ENCODE measurements around the gene ANKS1B.
"Not testable (repeated sequence)": the region's sequence is repeated elsewhere in the genome, so short reads cannot be mapped to it uniquely, and the experiment has no call there.

ANKS1B gene

DNA sequence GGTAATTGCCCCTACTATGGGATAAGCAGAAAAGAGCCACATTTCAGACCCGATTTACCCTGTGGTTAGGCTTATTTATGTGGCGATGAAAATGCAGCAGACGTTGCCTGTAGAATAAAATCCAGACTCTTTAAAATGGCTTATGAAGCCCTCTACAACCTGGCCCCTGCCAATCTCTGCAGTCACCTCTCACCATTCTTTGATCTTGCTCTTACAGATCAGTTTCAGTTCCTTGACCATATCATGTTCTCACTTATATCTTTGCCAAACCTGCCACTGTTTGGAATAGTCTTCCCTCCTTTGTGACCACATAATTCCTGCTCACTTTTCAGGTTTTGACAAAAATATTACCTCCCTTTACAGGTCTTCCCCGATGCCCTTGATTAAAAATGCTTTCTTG, 601.5 kb downstream of the ANKS1B start:
- DNase-seq (ENCODE audit: low read depth, low spot score) = no peak

DNA sequence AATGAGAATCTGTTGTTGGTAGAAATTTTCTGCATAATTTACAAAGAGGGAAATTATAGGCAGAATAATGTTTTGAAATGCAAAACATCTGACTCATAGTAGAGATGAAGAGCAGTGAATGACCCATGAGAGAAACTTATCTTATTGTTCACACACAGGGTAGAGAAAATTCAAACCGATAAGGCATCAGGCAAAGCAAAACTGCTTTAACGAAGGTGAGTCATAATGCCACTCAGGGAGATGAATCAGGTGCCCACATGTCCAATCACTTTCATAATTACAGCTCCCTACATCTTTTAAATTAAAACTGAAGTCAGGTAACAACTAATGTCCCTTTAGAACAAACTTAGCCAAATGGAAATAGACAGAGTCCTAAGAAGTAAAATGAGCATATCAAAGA, 602.7 kb downstream of the ANKS1B start:
- no peak for DNase-seq (ENCODE audit: low read depth, low spot score)

DNA sequence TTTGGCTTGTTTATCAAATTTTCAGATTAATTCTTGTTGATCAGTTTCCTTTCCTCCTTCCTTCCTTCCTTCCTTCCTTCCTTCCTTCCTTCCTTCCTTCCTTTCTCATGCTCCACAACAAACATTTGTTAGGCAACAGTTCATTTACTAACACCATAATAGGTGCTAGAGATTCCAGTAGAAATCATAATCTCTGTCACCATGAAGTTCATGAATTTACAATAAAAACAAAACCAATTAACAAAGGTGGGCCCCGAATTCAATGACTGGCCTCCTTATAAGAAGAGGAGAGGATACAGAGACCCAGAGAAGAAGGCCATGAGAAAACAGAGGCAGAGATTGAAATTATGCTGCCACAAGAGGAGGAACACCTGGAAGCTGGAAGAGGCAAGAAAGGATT, 604.0 kb downstream of the ANKS1B start:
- DNase-seq (ENCODE audit: low read depth, low spot score) = no peak

DNA sequence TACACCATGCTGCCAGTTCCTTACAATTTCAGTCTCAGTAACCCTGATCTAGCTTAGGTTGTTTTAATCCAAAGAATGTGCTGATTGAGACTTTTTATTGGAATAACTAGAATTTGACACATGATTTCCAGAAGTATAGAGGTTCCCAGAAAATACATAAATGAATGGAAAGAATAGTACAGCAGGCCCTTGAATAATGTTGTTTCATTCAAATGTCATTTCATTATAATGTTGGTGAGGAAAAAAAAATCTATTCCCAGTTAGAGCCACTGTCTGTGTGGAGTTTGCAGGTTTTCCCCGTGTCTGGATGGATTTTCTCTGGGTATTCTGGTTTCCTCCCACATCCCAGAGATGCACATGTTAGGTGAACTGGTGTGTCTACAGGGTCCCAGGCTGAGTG, 610.7 kb downstream of the ANKS1B start:
- no peak for DNase-seq (ENCODE audit: low read depth, low spot score)

DNA sequence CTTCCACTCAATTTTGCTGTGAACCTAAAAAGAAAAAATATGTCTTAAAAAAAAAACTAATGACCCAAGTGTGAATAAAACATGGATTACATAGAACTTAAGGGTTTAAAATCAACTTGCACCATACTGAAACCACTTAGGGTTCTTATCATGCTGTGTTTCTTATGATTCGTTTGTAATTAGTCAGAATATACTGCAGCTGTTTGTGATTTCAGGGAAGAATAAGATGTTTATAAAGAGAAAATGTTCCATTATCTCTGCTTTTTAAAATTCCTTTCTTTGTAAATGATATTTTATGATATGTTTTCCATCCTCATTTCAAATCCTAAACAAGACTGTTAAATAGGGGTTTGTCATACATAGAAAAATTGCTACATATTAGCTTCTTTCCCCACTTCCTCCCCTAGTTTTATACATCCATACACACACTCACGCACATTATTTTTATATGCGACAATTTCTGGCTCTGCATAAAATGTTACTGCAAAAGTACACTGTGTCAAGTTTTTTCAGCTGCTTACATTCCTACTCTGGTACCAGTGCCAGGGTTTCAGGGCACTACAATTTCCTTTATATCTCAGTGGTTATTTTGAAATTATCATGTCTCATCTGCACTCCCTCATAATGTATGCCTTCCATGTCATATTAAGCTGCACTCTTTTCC, 612.3 kb downstream of the ANKS1B start:
- DNase-seq (ENCODE audit: low read depth, low spot score) = no peak

DNA sequence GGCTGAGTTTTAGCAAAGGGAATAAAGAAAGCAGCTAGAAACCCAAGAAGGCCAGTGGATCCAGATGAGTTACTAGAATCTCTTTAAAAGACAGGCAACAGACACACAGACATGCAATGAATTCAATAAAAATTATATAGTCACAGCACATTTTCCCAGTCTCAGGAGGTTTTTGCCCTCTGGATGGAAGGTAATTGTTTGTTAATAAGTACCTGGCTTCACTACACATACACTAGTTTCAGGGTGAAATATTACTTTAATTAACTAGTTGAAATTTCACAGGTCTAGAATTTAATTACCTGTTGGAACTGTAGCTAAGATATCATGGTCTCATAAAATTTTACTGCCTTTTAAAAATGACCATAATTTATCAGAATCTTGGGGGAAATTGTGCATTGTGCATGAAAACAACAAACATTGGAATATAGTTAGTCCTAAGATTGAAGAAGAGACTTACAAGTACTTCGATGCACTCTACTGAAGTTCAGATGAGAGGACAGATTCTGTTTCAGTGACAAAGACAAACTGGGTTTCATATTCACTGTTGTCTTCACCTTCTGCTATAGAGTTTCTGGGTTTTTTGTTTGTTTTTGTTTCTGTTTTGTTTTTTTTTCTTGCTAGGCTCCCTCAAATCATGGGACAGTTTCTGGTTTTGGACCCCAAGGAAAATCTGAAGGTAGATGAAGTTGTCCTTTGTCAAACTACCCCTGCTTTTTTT, 614.2 kb downstream of the ANKS1B start:
- no peak for DNase-seq (ENCODE audit: low read depth, low spot score)

DNA sequence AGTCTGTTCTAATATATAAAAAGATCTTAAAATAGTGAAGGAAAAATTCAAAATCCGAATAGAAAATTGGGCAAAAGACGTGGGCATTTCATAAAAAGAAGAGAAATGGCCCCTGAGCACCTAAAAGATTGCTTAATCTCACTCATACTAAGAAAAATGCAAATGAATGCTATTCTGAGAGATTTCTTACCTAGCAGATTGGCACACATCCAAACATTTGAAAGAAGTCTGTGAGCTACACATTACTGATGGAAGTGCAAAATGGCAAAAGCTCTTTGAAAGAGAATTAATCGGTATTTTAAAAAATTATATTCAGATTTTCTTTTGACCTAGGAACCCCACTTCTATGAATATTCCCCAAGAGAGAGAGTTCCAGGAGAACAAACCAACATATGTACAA, 617.6 kb downstream of the ANKS1B start:
- DNase-seq (ENCODE audit: low read depth, low spot score) = no peak

DNA sequence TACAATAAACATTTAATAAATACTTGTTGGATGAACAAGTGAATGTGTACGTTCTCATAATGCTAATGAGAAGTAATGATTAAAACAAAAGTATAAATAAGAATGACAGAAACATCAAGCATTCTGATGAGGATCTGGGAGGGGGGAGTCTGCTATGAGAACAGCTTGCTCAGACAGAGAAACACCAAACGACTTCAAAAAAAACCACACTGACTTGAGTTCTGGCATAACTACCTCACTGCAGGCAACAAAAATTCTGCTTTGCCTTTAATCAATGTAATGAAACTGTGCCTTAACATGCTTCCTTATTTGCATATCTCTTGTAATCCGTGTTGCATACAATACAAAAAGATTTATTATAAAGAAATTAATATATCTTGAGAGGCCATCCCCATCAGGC, 632.5 kb downstream of the ANKS1B start:
- no peak for DNase-seq (ENCODE audit: low read depth, low spot score)

DNA sequence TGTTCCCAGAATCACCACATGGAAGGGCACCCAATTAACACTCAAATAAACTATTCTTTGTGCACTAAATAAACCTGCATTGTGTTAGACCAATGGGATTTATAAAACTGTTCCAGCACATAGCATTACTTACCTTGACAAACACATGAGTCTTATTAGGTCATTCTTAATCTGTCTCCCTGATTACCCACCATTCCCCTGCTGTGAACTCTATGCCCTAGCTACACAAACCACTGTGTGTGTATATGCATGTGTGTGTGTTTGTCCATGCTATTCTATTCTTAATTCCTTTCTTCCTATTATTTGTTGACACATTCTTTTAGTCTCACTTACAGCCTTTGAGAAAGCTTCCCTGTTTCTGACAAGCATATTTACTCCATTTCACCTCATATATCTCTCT, 640.8 kb downstream of the ANKS1B start:
- DNase-seq (ENCODE audit: low read depth, low spot score) = no peak

DNA sequence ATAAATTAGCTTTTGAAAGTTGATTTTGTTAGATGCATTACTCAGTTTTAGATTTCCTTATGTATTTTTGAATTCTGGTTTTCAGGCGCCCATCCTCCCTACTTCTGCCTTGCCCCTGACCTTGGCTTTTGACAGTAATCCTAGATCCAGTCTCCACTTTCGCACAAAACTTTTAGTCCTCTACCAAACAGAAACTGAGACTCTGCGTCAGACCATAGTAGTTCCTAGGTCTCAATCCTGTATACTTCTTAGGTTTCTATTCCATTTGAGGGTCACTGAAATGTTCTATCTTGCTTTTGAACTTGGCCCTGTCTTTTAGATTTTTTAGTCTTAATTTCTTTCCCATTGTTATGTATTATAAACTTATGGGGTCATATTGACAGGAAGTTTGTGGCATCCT, 645.1 kb downstream of the ANKS1B start:
- DNase-seq (ENCODE audit: low read depth, low spot score) = no peak

DNA sequence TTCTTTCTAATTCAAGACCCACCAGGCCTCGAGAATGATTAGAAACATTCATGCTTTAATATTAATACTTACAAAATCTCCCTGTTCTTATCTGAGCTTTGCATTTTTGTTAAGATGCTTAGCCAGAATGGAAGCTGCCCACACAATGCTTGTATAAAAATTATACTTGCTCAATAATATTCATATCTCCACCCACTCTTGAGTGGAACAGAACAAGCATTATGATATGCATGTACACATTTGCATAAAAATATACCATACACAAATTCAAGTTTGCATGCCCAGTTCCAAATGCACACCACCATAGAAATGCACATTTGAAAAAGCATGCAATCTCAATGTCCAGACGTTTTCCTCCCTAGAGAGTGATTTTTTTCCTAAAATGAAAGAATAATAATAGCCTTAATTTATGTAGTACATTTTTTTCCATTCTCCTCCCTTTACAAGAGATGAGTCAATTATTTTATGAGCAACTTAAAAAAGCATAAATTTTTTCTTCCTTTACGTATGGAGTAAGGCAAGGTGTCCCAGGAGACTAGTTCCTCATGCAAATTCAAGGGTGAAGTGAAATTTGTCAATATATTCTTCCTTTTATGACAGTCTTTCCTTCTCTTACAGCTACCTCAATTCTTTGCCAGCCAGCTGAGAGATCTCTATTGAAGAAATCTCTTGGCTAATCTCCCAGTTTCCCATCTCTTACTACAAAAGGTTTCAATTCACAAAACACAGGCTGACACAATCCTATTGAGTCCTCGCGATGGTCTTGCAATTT, 650.3 kb downstream of the ANKS1B start:
- no peak for DNase-seq (ENCODE audit: low read depth, low spot score)

DNA sequence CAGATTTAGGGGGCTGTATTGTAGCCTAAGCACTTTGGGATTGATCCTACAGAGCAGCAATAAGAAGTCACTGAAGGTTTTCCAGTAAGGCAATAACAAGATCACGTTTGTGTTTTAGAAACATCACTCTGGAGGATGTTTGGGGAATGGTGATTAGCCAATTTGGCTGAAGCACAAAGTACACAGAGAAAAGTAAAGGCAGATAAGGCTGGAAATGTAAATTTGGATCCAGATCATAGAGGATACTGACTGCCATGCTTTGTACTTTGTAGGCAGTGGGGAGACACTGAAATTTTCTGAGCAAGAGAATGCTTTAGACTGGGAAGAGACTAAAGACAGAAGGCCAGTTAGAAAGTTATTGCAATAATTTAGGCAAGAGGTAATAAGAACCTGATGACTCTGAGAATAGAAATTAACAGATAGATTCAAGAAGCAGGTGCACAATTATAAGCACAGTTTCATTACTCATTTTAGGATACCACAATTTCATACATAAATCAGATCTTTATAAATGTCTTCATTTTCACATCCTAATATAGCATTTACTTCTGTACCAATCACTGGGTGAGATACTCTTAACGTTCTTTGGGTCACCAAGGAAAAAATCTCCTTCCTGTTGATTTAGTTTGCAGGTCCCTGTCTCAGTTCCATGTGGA, 651.7 kb downstream of the ANKS1B start:
- no peak for DNase-seq (ENCODE audit: low read depth, low spot score)

DNA sequence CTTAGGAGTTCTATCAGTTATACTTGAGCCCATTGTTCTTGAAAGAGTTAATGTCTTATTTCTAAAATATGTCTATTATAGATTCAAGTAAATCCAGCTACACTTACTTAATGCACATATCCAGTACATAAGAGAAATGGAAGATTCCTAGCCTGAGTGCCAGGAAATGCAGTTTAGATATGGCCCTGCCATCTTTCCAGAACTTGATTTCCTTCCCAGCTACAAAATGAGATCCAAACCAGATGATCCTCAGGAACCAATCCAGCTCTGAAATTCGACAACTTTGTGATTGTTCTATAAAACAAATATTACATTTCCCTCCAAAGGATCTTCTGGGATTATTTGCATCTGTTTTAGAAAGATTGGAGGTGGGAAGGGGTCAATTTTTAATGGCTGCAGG, 654.5 kb downstream of the ANKS1B start:
- DNase-seq (ENCODE audit: low read depth, low spot score) = no peak

DNA sequence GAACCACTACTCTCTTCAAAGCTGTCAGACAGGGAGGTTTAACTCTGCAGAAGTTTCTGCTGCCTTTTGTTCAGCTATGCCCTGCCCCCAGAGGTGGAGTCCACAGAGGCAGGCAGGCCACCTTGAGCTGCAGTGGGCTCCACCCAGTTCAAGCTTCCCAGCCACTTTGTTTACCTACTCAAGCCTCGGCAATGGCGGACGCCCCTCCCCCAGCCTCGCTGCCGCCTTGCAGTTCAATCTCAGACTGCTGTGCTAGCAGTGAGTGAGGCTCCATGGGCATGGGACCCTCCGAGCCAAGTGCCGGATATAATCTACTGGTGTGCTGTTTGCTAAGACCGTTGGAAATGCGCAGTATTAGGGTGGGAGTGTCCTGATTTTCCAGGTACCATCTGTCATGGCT, 663.5 kb downstream of the ANKS1B start:
- DNase-seq (ENCODE audit: low read depth, low spot score) = not testable (repeated sequence)

DNA sequence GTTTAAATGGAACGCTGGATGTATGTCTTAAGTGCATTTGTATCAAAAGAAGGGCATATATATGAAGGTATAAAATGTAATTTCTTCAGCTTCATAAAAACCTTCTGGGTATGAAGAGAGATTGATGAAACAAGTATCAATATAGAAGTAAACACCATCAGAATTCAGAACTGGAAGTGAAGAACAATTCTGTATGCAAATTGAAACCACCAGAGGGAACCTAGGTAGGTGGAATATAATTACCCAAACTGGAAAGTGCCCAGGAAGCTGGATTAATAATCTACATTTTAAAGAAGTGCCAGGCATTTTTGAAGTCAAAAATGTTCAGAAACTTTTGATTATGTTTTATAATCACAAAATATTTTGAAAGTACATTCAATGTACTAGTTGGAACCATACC, 673.4 kb downstream of the ANKS1B start:
- no peak for DNase-seq (ENCODE audit: low read depth, low spot score)

DNA sequence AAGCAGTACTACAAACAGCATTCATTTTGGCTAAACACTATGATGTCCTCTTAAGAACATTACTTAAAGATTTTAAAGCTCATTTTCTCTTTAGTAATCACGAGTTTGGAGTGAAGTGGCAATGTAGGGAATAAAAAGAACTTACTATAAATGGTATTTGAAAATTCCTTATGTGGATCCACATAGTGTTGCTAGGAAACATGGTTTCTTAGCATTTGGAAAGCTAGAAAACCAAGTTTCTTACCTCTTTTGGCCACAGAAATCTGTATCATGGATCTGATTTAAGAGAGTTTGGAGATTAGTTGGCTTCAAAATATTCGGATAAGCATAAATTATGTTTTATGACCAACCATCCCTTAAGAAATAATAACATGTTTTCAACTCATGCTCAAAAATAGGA, 674.9 kb downstream of the ANKS1B start:
- DNase-seq (ENCODE audit: low read depth, low spot score) = no peak

DNA sequence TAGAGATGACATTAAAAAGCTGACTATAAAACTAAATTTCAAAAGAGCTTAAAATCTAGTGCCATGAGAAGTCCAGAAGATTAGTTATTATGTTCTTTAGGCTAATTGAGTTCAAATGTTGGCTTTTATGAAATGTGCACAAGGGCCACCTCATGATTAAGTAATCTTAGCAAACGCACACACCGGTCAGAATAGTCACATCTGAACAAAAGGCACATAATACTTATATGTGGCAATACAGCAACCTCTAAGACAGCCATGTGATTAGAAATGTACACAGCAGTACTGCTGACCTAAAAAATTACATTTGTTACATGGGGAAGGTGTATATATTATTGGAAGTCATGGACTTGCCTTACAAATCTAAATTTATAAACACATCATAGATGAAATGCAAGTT, 681.9 kb downstream of the ANKS1B start:
- no peak for DNase-seq (ENCODE audit: low read depth, low spot score)

DNA sequence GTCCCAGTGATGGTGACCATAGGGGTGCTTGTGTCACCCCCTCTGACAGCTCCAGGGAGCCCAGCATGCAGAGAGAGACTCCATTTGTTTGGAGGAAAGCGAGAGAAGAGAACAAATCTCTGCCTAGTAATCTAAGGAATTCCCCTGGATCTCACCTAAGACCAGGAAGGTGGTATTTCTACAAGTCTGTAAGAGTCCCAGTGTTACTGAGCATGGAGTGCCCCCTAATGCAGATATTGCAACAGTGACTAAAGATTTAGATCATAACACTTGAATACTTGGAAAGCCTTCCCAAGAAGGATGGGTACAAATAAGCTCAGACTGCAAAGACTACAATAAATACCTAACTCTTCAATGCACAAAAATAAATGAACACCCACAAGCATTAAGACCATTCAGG, 697.6 kb downstream of the ANKS1B start:
- no peak for DNase-seq (ENCODE audit: low read depth, low spot score)

DNA sequence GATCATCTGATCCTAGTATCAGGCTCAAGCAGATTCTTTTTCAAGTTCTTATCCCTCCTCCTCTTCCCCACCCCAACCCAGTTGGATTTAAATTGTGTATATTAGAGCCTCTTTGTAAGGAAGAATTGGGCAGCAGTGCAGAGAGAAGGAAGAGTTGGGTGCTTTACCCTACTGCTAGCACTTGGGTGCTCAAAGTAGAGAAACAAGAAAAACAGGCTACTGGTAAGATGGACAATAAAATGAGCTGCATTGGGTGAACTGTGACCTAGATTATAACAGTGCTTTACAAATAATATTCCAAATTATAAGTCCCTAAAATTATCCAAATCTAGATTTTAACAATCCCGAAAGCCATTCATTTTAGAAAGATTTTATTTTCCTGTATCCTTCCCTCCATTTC, 700.6 kb downstream of the ANKS1B start:
- no peak for DNase-seq (ENCODE audit: low read depth, low spot score)

DNA sequence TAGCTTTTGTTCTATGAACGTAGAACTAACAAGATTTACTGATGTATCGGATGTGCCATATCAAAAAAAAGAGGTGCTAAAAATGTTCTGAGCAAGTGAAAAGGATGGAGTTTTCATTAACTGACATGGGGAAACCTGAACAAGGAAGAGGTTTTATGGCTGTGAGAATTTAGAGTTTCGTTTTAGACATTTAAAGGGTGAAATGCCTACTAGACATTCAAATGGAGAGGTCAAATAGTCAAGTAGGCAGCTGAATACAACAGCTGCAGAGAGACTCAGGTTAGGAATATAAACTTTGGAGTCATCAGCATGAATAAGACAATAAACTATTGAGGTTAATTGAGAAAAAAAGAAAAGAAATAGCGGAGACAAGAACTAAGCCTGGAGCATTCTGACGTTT, 702.1 kb downstream of the ANKS1B start:
- no peak for DNase-seq (ENCODE audit: low read depth, low spot score)

DNA sequence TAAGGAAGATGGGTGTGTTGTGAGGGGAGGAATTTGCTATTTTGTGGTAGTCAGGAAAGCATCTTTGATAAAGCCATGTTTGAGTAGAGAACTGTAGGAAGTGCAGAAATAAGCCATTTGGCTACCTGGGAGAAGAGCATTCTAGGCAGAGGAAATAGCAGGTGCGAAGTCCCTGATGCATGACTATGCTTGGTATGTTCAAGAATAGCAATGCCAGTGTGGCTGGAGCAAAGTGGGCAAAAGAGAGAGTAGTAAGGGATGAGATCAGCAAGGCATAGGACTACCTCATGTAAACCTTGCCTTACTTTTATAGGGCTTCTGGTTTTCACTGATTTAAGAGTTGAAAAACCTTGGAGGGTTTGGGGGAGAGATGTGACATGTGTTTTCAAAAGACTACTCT, 702.6 kb downstream of the ANKS1B start:
- no peak for DNase-seq (ENCODE audit: low read depth, low spot score)

DNA sequence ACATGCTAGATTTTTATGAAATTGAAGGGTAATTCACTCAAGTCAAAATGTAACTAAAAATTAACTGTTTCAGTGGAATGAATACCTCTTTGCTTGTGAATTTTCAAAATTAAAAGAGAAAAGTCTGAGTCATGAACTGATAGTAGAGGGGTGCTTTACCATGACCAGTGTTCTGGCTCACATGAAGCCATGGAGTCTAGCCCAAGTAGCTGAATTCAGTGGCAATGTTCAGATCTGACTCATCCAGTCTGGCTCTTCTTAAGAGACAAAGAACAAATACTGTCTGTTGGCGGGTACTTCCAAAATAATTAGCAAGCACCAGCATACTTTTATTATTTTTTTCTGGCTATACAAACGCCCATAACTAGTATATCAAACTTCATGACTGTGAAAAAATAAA, 703.5 kb downstream of the ANKS1B start:
- DNase-seq (ENCODE audit: low read depth, low spot score) = no peak

All from activated CD4-positive, CD25-positive, alpha-beta regulatory T cell treated with anti-CD3 and anti-CD28 coated beads, Interleukin-2, amount 50 U/mL, for 16 hours (primary cell).